Measurements from ENCODE around the gene DNASE1. TPM values are rescaled to one million over a fixed set of nuclear protein-coding genes. Genes with fewer than 3 reads are reported as not detected.
"Not testable (repeated sequence)": the region's sequence is repeated elsewhere in the genome, so short reads cannot be mapped to it uniquely, and the experiment has no call there.

DNASE1 gene
- 19.7 TPM for polyA plus RNA-seq (ENCODE audit: insufficient read length)

DNA sequence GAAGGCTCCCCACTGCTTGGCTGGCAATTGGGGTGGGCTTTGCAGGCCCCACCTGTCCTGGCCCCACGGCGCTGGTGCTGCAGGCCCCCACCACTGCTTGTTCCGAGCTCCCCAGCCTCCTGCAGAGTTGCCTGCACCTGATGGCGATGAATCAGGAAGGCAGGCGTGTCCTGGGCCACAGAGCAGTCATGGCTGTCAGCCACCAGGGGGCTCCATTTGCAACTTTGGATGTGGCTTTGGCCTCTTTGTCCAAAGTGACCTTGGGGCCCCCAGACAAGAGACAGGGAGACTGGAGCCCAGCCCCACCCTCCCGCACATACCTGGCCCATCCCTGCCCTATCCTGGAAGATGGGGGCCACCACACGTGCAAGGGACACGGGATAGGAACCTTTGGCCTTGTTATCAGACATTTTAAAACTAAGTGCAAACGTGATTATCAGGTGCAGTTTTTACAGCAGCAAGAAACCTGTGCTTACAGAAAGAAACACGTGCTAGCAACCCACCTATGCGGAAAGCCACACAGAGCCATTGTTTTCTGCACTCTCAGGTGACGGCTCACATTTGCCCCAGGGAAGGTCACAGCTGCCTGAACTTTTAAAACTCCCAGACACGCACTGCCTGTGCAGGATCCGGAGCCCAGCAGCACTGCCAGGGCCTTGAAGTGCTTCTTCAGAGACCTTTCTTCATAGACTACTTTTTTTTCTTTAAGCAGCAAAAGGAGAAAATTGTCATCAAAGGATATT lies at the start of gene DNASE1:
Gene DNASE1 (plus strand): TSS at position 443 of the 743 bp plus-strand sequence. CDS start 683 bp downstream, outside the sequence.
- peak; percentile 46 for DNase-seq

DNA sequence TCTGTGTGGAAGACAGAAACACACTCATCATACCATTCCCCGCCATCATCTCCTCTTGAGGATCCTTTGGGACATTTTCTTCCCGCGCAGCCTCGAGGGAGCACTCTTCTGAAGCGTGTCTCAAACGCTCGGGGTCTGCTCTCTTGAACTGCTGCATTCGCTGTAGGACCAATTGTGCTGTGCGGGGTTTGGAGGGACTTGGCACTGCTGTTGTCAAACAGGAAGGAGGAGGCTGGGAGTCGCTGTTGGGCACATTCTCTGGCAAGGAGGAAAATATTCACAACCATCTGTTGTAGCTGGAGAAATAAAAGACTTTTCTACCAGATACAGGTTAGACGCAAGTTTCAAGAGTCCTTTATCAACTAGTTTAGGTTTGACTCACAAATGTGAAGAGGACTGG lies 48.0 kb upstream of the DNASE1 start:
- no peak for DNase-seq

GRCh38 chr16:3607161-3607560 lies 47.3 kb upstream of the DNASE1 start:
- no peak for DNase-seq

GRCh38 chr16:3607634-3608033 lies 46.9 kb upstream of the DNASE1 start:
- no peak for DNase-seq

DNA sequence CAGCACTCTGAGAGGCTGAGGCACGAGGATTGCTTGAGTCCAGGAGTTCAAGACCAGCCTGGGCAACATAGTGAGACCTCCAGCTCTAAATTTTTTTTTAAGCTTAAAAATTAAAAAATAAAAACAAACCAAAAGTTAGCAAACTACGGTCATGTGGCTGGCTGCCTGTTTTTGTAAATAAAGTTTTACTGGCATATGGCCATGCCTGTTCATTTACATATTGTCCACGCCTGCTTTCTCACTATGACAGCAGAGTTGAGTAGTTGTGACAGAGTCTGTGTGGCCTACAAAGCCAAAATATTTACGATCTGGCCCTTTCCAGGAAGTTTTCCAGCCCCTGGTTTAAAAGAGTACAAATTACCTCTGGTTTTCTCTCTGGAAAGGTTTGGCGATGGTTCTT lies 46.4 kb upstream of the DNASE1 start:
- no peak for DNase-seq

DNA sequence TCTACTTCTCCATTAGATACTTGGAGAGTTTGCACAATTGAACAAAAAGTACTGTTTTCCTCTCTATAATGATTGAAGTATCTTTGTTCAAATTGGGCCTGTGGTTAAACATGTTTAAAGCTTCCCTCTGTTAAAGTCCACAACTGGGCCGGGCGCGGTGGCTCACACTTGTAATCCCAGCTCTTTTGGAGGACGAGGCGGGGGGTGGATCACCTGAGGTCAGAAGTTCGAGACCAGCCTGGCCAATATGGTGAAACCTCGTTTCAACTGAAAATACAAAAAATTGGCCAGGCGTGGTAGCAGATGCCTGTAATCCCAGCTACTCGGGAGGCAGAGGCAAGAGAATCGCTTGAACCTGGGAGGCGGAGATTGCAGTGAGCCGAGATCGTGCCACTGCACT lies 45.5 kb upstream of the DNASE1 start:
- not testable (repeated sequence) for DNase-seq

DNA sequence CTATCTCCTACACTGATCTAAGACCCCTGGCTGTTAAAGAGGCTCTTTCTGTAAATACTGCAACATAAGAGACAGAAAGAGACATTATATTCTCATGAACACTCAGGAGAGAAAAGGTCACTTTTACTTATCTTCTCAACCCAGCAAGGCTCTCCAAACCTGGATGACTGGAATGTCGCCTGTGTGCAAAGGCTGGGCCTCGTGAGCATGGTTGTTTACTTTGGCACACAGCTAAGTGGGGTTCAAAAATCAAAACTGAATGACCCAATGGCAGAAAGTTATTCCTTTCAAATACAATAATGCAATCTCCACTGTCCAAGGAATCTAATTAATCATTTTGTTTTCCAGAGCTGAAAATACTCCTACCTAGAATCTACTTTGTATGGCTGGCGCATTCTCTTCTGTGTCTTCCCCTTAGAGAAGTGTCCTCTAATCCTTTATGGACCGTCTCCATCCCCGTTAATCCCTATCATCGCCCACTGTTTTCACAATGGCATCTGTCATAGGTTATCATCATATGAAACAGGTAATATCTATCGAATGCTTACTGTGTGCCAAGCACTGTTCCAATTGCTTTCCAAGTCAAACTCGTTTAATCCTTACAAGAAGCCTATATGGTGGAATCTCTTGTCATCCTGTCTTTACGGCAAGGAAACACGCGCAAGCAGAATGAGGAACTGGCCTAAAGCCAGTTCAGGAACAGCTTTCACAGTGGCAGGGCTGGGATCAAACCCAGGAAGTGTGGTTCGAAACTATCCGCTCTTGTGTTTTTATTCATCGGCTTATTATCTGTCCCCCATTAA lies 44.4 kb upstream of the DNASE1 start:
- no peak for DNase-seq

DNA sequence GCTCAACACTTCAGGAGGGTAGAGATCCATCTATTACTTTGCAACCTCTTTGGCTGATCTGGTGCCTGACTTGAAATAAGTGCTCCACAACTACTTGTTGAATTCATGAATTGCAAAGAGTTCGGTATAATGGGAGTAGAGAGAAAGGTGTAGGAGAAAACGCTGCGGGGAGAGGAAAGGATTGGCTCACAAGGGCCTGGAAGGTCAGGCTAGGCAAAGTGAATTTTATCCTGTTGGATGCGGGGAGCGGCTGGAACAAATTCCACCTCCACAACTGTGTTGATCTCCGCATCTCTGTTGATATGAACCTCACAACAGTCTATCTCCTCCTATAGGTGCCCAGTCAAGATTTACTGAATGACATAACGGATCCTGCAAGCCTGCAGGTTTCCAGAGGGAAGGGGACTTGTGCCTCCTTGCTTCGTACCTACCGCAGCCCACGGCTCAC lies 43.8 kb upstream of the DNASE1 start:
- DNase-seq: no peak

DNA sequence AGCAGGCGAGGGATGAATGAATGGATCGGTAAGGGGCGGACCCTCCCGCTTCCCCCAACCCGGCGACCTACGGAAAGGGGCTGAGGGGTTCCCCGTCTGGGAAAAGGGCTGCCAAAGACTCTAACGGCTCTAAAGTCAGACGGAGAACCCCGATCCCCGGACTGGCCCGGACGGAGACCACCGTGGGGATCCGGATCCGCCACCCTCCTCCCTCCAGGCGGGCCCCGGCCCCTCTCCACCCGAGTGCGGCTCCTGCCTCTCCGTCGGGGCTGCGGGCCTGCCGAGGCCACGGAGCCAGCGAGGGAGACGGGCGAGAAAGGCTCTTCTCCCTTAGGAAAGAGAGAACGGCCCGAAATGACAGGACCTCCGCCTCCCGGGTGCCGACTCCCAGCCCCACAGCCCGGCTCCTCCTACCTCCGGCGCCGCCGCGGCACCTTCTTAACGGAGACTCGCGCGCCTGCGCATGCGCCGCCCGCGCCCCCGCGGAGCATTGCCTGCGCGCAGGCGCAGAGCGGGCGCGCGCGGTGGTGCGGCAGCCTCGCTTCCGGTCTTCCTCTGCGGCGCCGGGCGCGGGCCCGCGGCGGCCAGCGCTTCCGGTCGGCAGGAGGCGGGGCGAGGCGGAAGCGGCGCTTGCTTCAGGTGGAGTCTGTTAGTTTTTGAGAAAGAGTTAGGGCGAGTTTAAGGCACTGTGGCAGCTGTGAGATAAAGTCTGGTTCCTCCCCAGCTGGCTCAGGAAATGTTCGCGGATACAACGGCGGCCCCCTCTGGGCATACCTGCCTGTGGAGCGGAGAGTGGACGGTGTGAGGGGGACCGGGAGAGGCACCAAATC lies 43.1 kb upstream of the DNASE1 start, which contains the start of gene SLX4:
Gene SLX4 (minus strand): TSS at position 461 of the 830 bp plus-strand sequence. CDS start 2,642 bp downstream, outside the sequence.
- DNase-seq: peak; percentile 98

- DNase-seq: no peak
Observed at GRCh38 chr16:3612510-3613466, 41.7 kb upstream of the DNASE1 start.

GRCh38 chr16:3618769-3619141 lies 35.7 kb upstream of the DNASE1 start:
- no peak for DNase-seq

GRCh38 chr16:3623642-3624041 lies 30.8 kb upstream of the DNASE1 start:
- no peak for DNase-seq

DNA sequence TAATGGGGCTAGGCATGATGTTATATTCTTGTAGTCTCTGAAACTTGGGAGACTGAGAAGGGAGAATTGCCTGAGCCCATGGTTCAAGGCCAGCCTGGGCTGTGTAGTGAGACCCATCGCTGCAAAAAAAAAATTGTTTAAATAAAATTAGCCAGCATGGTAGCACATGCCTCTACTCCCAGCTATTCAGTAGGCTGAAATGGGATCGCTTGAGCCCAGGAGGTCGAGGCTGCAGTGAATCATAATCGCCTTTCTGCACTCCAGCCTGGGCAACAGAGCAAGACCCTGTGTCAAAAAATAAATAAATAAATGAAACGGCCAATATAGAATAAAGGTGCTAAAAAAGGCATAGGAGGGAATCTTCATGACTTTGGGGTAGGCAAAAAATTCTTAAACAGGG lies 29.2 kb upstream of the DNASE1 start:
- DNase-seq: no peak

GRCh38 chr16:3625911-3626732 lies 28.4 kb upstream of the DNASE1 start:
- no peak for DNase-seq

DNA sequence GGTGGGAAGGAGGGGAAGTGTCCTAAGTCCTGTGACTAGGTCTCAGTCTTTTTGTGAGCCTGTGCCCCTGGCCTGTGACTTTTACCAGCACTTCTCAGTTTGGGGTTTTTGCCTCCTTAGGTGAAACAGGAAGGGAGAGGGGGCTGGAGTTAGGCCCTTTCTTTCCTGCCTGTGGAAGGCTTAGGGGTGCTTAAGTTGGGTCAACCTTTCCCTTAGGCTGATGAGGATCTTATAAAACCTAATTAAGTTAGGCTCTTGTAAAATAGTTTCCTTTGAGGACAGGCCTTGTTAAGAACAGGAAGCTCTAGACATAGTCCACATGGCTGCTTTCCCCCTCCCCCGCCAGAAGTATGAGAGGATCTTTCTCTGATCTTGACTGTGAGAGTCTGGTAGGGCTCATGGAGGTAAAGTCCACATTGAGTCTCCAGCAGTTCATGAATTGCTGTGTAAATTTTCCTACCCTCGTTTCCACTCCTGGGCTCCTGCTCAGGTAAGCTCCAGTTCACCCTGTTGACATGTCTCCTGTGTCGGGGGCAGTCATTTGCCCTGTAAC lies 17.0 kb upstream of the DNASE1 start:
- no peak for DNase-seq

GRCh38 chr16:3638916-3639644 lies 15.4 kb upstream of the DNASE1 start:
- DNase-seq: no peak

- no peak for DNase-seq
Observed at GRCh38 chr16:3640207-3640606, 14.3 kb upstream of the DNASE1 start.

GRCh38 chr16:3640632-3641501 lies 13.6 kb upstream of the DNASE1 start:
- no peak for DNase-seq
